Hepatocyte (in vitro differentiated cells): Measurements from ENCODE around the gene TMEM169. TPM values are rescaled to one million over a fixed set of nuclear protein-coding genes. Genes with fewer than 3 reads are reported as not detected.

ENCODE experiments used
- DNase-seq: peaks from one replicate; pipeline ENCODE4 v3.0.0-alpha.2; 2016; ENCODE audit warnings: low spot score
- H2AFZ ChIP-seq: fragments of 200-600 bp; sonication (generic); 2 replicates; pipeline ENCODE4 v1.6.0; 2016; ENCODE audit warnings: antibody characterized with exemption, mild to moderate bottlenecking
- H3K27ac ChIP-seq: fragments of 200-600 bp; sonication (generic); 2 replicates; pipeline ENCODE4 v1.5.1; 2016; ENCODE audit warnings: mild to moderate bottlenecking
- H3K27me3 ChIP-seq: fragments of 200-600 bp; sonication (generic); 2 replicates; pipeline ENCODE4 v1.6.1; 2016
- H3K36me3 ChIP-seq: fragments of 200-600 bp; sonication (generic); replicated peaks from 2 replicates; pipeline ENCODE4 v1.5.1; 2016; ENCODE audit warnings: low read depth; ENCODE audit not compliant: insufficient read depth
- H3K4me1 ChIP-seq: fragments of 200-600 bp; sonication (generic); 2 replicates; pipeline ENCODE4 v1.5.1; 2016; ENCODE audit warnings: mild to moderate bottlenecking, moderate library complexity; ENCODE audit not compliant: insufficient read depth
- H3K4me2 ChIP-seq: fragments of 200-600 bp; sonication (generic); 2 replicates; pipeline ENCODE4 v1.6.0; 2016
- H3K4me3 ChIP-seq: fragments of 200-600 bp; sonication (generic); 2 replicates; pipeline ENCODE4 v1.5.1; 2016; ENCODE audit warnings: mild to moderate bottlenecking
- H3K79me2 ChIP-seq: fragments of 200-600 bp; sonication (generic); 2 replicates; pipeline ENCODE4 v1.6.0; 2017; ENCODE audit warnings: mild to moderate bottlenecking
- H3K9me2 ChIP-seq: fragments of 200-600 bp; sonication (generic); replicated peaks from 2 replicates; pipeline ENCODE4 v1.6.0; 2017; ENCODE audit warnings: mild to moderate bottlenecking; ENCODE audit not compliant: insufficient read depth
- H3K9me3 ChIP-seq: fragments of 200-600 bp; sonication (generic); 2 replicates; pipeline ENCODE4 v1.5.1; 2016; ENCODE audit warnings: low read depth, mild to moderate bottlenecking
- H4K20me1 ChIP-seq: fragments of 200-600 bp; sonication (generic); 2 replicates; pipeline ENCODE4 v1.6.0; 2016; ENCODE audit warnings: mild to moderate bottlenecking; ENCODE audit not compliant: insufficient read depth, poor library complexity, severe bottlenecking
- CTCF ChIP-seq: fragments of 200-600 bp; sonication (generic); IDR thresholded peaks from 2 replicates; pipeline ENCODE4 v1.5.1; 2016; ENCODE audit warnings: antibody characterized with exemption, mild to moderate bottlenecking; ENCODE audit not compliant: poor library complexity
- EZH2 ChIP-seq: fragments of 200-600 bp; sonication (generic); IDR thresholded peaks from 2 replicates; pipeline ENCODE4 v1.6.1; 2016; ENCODE audit warnings: antibody characterized with exemption, mild to moderate bottlenecking, borderline replicate concordance
- EZH2phosphoT487 ChIP-seq: fragments of 200-600 bp; sonication (generic); IDR thresholded peaks from one replicate; pipeline ENCODE4 v1.6.1; 2018; ENCODE audit warnings: antibody characterized with exemption, mild to moderate bottlenecking, low read depth, moderate library complexity; ENCODE audit not compliant: unreplicated experiment, severe bottlenecking
- WGBS: methylation state at CpG from one replicate; pipeline ENCODE4 v1.1.6; 2016; ENCODE audit warnings: low lambda C conversion rate; ENCODE audit errors: missing lambda C conversion rate; 5-methylcytosine and 5-hydroxymethylcytosine counted together
- polyA plus RNA-seq: library from polyadenylated mRNA; unstranded; fragments of >200 nt; fragmentation: Nextera tagmentation; extraction: Ambion mirVana; gene quantifications from 2 replicates; pipeline ENCODE4 v1.2.1, GENCODE V29; 2016
- total RNA-seq: library from RNA; depleted of rRNA; stranded (reverse); fragments of >200 nt; gene quantifications from 2 replicates; pipeline ENCODE4 v1.2.3, GENCODE V29; 2014

The TMEM169 gene
- total and polyA plus RNA-seq, 2 experiments from 2014 or later: 0.91 to 1.1 TPM

GRCh38 chr2:216081012-216081411, 707 bp upstream of the TMEM169 start:
- H2AFZ ChIP-seq: peak overlapping the region; percentile 96
- H3K4me1 ChIP-seq: no peaks in the 10 kb centered on the region
- peaks cover 5% of the 10 kb centered on the region for H3K27me3 ChIP-seq
- TF ChIP-seq CTCF (no peak), EZH2phosphoT487 (no peak), EZH2 (no peak)
- H4K20me1 ChIP-seq: no peaks in the 10 kb centered on the region
- H3K79me2 ChIP-seq: peaks cover 15% of the 10 kb centered on the region
- peak overlapping the region; percentile 20 for H3K27ac ChIP-seq
- no peaks in the 10 kb centered on the region for H3K9me3 ChIP-seq
- H3K36me3 ChIP-seq: no peaks in the 10 kb centered on the region
- H3K4me2 ChIP-seq: peak overlapping the region; percentile 95
- H3K9me2 ChIP-seq: no peaks in the 10 kb centered on the region
- WGBS: 28% methylated on average over 1 of the region's 1 CpG
- peak overlapping the region; percentile 95 for H3K4me3 ChIP-seq
- no peak for DNase-seq

- no peaks in the 10 kb centered on the region for H3K9me2 ChIP-seq
- TF ChIP-seq EZH2 (no peak), CTCF (no peak), EZH2phosphoT487 (no peak)
- peaks cover 15% of the 10 kb centered on the region for H3K79me2 ChIP-seq
- no peak for DNase-seq
- no peaks in the 10 kb centered on the region for H3K9me3 ChIP-seq
- peak overlapping the region; percentile 96 for H2AFZ ChIP-seq
- 15% methylated on average over 22 of the region's 22 CpGs for WGBS
- peak overlapping the region; percentile 95 for H3K4me3 ChIP-seq
- H4K20me1 ChIP-seq: no peaks in the 10 kb centered on the region
- H3K36me3 ChIP-seq: no peaks in the 10 kb centered on the region
- peak overlapping the region; percentile 95 for H3K4me2 ChIP-seq
- H3K27ac ChIP-seq: peak overlapping the region; percentile 49
- H3K27me3 ChIP-seq: peaks cover 5% of the 10 kb centered on the region
- H3K4me1 ChIP-seq: no peaks in the 10 kb centered on the region
Observed at GRCh38 chr2:216082117-216082711, 495 bp downstream of the TMEM169 start.

GRCh38 chr2:216082805-216083204, 1.1 kb downstream of the TMEM169 start:
- Histone ChIP-seq H4K20me1 (no peaks in the 10 kb centered on the region), H3K4me3 (no peak overlapping the region), H3K27ac (no peak overlapping the region), H3K36me3 (no peaks in the 10 kb centered on the region), H3K27me3 (peaks cover 5% of the 10 kb centered on the region), H3K4me1 (no peaks in the 10 kb centered on the region), H2AFZ (no peak overlapping the region), H3K9me3 (no peaks in the 10 kb centered on the region), H3K79me2 (peaks cover 15% of the 10 kb centered on the region), H3K4me2 (peak overlapping the region; percentile 95), H3K9me2 (no peaks in the 10 kb centered on the region)
- 78% methylated on average over 3 of the region's 3 CpGs for WGBS
- DNase-seq: no peak
- no peak for TF ChIP-seq EZH2

- no peaks in the 10 kb centered on the region for H3K36me3 ChIP-seq
- H3K4me2 ChIP-seq: no peak overlapping the region
- no peak overlapping the region for H2AFZ ChIP-seq
- H3K27ac ChIP-seq: no peak overlapping the region
- no peaks in the 10 kb centered on the region for H3K4me1 ChIP-seq
- H3K4me3 ChIP-seq: no peak overlapping the region
- H4K20me1 ChIP-seq: no peaks in the 10 kb centered on the region
- no peak for DNase-seq
- TF ChIP-seq EZH2phosphoT487 (no peak), CTCF (no peak), EZH2 (no peak)
- H3K9me2 ChIP-seq: no peaks in the 10 kb centered on the region
- WGBS: 75% methylated on average over 11 of the region's 11 CpGs
- peaks cover 5% of the 10 kb centered on the region for H3K27me3 ChIP-seq
- no peaks in the 10 kb centered on the region for H3K9me3 ChIP-seq
- H3K79me2 ChIP-seq: peaks cover 13% of the 10 kb centered on the region
Observed at GRCh38 chr2:216083464-216084281, 2.0 kb downstream of the TMEM169 start.
